Testis (tissue), 2 donors: Measurements from ENCODE around the gene VAPB.

Experiments
- POLR2A ChIP-seq: fragments of 450-650 bp; IDR thresholded peaks from one replicate; pipeline ENCODE4 v1.6.1; 2017; ENCODE audit warnings: antibody characterized with exemption, mild to moderate bottlenecking, moderate library complexity
- TF ChIP-seq, protein P1 (sequence below), 3 experiments: fragments of 450-650 bp in 2 of 3; fragments of 200-600 bp in 1 of 3; sonication (generic) in 1 of 3; IDR thresholded peaks; one replicate each; pipeline ENCODE4 v1.5.1; 2016 to 2019; ENCODE audit warnings: antibody characterized with exemption in 3 of 3, mild to moderate bottlenecking in 2 of 3, moderate library complexity in 1 of 3

DNA sequence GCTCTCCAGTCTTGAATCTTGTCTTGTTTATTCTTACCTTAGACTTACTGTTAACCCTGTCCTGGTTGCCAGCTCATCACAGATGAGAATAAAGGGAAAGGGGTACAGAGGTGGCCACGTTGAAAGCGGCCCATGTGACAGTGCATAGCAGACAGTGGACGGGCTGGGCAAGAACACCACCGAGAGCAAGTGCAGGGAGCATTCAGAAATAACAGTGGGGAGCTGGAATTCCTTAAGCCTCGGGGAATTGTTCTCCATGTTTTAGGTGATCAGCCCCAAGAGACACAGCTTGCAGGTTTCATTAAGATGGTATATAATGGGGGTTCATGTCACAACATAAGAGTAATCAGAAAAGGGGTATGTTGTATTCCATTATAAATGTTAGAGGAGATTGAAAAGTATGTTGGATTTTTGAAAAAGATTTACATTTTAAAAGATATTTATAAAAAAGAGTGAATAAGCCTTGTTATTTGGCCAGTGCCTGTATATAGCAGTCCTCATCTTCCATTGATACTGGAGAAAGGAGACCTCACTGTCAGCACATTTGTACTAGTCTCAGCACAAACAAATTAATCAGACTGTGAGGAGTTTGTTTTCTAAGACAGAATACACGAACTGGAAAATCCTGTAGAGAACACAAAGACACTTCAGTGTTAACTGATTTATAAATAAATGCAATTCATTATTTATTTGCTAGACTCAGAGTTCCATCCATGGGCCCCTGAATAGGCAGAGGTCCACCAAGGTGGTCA is 35.4 kb downstream of the VAPB start:
- TF ChIP-seq, protein P1, sequence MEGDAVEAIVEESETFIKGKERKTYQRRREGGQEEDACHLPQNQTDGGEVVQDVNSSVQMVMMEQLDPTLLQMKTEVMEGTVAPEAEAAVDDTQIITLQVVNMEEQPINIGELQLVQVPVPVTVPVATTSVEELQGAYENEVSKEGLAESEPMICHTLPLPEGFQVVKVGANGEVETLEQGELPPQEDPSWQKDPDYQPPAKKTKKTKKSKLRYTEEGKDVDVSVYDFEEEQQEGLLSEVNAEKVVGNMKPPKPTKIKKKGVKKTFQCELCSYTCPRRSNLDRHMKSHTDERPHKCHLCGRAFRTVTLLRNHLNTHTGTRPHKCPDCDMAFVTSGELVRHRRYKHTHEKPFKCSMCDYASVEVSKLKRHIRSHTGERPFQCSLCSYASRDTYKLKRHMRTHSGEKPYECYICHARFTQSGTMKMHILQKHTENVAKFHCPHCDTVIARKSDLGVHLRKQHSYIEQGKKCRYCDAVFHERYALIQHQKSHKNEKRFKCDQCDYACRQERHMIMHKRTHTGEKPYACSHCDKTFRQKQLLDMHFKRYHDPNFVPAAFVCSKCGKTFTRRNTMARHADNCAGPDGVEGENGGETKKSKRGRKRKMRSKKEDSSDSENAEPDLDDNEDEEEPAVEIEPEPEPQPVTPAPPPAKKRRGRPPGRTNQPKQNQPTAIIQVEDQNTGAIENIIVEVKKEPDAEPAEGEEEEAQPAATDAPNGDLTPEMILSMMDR (IDR thresholded peaks at IDR 0.05): no peak
- no peak for TF ChIP-seq POLR2A
